Natural killer cell (primary cell): ENCODE data around the gene GAS1. TPM values are rescaled to one million over a fixed set of nuclear protein-coding genes. Genes with fewer than 3 reads are reported as not detected.

Experiments
- ATAC-seq, 3 donors: fragments of 150-1000 bp in 2 of 3; fragments of 200-7000 bp in 1 of 3; cut with Tn5 transposase; 1 replicate in 1 of 3; 2 replicates in 2 of 3; pipeline ENCODE4 v1.10.0; 2021; ENCODE audit warnings: mild to moderate bottlenecking in 2 of 3, moderate library complexity in 2 of 3
- DNase-seq, 2 donors: peaks; one replicate each; pipeline versions ENCODE4 v3.0.0 to v3.0.0-alpha.2; 2013 to 2021; ENCODE audit warnings: mixed read lengths in 1 of 2
- H3K27ac ChIP-seq: one replicate; pipeline ENCODE4 v1.5.1; 2013; ENCODE audit warnings: mild to moderate bottlenecking, low read length
- H3K27me3 ChIP-seq: one replicate; pipeline ENCODE4 v1.6.1; 2013; ENCODE audit warnings: low read length; ENCODE audit not compliant: control insufficient read depth, insufficient read depth
- H3K36me3 ChIP-seq: one replicate; pipeline ENCODE4 v1.6.1; 2013; ENCODE audit warnings: low read length; ENCODE audit not compliant: control insufficient read depth, insufficient read depth
- H3K4me1 ChIP-seq: one replicate; pipeline ENCODE4 v1.6.1; 2013; ENCODE audit warnings: low read length; ENCODE audit not compliant: control insufficient read depth, insufficient read depth
- H3K4me3 ChIP-seq: one replicate; pipeline ENCODE4 v1.5.1; 2013; ENCODE audit warnings: low read length
- H3K9me3 ChIP-seq: one replicate; pipeline ENCODE4 v1.6.1; 2013; ENCODE audit warnings: low read length; ENCODE audit not compliant: control insufficient read depth, insufficient read depth
- H3K27ac Mint-ChIP-seq, 2 donors: one replicate each; pipeline ENCODE4 v1.8.0; 2022; ENCODE audit warnings: mild to moderate bottlenecking in 2 of 2, mixed read lengths in 2 of 2, moderate library complexity in 1 of 2
- H3K27me3 Mint-ChIP-seq, 2 donors: one replicate each; pipeline ENCODE4 v1.8.0; 2022; ENCODE audit warnings: low read depth in 2 of 2, mixed read lengths in 2 of 2
- H3K36me3 Mint-ChIP-seq: one replicate; pipeline ENCODE4 v1.8.0; 2022; ENCODE audit warnings: mixed read lengths
- H3K4me1 Mint-ChIP-seq, 2 donors: one replicate each; pipeline ENCODE4 v1.8.0; 2022; ENCODE audit warnings: mixed read lengths in 2 of 2
- H3K4me3 Mint-ChIP-seq: one replicate; pipeline ENCODE4 v1.8.0; 2022; ENCODE audit warnings: mild to moderate bottlenecking, moderate library complexity, mixed read lengths
- H3K9me3 Mint-ChIP-seq, 2 donors: one replicate each; pipeline ENCODE4 v1.8.0; 2022; ENCODE audit warnings: mixed read lengths in 2 of 2
- WGBS: methylation state at CpG from one replicate; pipeline ENCODE4 v1.1.7; 2013; ENCODE audit warnings: missing lambda C conversion rate; ENCODE audit not compliant: insufficient coverage; 5-methylcytosine and 5-hydroxymethylcytosine counted together
- intact Hi-C: fragments of 100-400 bp; cut with micrococcal nuclease; formaldehyde crosslinking; loops from one replicate; pipeline ENCODE4 v1.14.2; 2022
- total RNA-seq, 4 donors: library from RNA; stranded (reverse); fragments of 120-200 nt in 1 of 4; gene quantifications; one replicate each; pipeline versions ENCODE4 v1.2.3 to v1.2.4, GENCODE V29; 2013 to 2022
- TF ChIP-seq, protein P1 (sequence below): fragments of 200-600 bp; IDR thresholded peaks from one replicate; pipeline ENCODE4 v1.8.0; 2022; ENCODE audit warnings: antibody characterized with exemption

The GAS1 gene
- total RNA-seq, 3 donors from 2014 or later (not counting 1 experiment from before 2014, with no cell fraction given) = 1.0 to 3.1 (median 2.8) TPM

DNA sequence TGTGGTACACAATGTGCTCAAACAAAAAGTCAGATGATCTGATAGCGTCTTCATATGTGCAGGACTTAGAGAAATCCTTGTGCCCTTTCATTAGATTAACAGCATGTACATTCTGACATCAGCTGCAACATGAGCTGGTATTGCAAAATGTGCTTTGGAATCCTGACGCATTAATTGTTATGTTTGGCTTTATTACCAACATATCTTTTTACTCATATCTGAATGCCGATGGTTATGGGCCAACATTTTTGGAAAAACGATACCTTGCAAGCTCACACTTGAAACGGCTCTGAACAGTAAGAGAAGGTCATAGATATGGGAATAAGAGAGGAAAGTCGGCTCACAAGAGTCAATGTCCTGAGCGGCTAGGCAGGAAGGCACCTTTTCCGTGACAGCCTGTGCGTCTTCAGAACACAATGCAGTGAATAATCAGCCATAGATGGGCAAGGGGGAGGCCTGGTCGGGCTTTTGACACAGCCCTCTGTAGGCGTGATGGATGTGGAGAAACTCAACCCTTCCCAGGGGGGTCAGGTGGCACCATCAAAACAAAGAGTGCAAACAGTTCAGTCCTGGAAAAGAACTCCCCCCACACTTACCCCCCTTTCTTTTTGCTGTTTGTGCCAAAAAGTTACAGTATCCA lies 36.4 kb upstream of the GAS1 start:
- no peaks in the 10 kb centered on the region for H3K36me3 ChIP-seq
- Mint-ChIP-seq H3K9me3 (no peaks in the 10 kb centered on the region), H3K27ac (no peak overlapping the region), H3K4me3 (no peak overlapping the region), H3K36me3 (no peaks in the 10 kb centered on the region), H3K4me1 (no peaks in the 10 kb centered on the region), H3K27me3 (peaks cover 5 to 67% of the 10 kb centered on the region in 2 donors)
- H3K4me3 ChIP-seq = no peak overlapping the region
- no peaks in the 10 kb centered on the region for H3K4me1 ChIP-seq
- H3K27me3 ChIP-seq = no peaks in the 10 kb centered on the region
- 87% methylated on average over 11 of the region's 11 CpGs for WGBS
- TF ChIP-seq, protein P1, sequence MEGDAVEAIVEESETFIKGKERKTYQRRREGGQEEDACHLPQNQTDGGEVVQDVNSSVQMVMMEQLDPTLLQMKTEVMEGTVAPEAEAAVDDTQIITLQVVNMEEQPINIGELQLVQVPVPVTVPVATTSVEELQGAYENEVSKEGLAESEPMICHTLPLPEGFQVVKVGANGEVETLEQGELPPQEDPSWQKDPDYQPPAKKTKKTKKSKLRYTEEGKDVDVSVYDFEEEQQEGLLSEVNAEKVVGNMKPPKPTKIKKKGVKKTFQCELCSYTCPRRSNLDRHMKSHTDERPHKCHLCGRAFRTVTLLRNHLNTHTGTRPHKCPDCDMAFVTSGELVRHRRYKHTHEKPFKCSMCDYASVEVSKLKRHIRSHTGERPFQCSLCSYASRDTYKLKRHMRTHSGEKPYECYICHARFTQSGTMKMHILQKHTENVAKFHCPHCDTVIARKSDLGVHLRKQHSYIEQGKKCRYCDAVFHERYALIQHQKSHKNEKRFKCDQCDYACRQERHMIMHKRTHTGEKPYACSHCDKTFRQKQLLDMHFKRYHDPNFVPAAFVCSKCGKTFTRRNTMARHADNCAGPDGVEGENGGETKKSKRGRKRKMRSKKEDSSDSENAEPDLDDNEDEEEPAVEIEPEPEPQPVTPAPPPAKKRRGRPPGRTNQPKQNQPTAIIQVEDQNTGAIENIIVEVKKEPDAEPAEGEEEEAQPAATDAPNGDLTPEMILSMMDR = no peak
- no peak for DNase-seq
- no peak for ATAC-seq
- intact Hi-C loops = no loop called here
- H3K27ac ChIP-seq = no peak overlapping the region
- no peaks in the 10 kb centered on the region for H3K9me3 ChIP-seq

DNA sequence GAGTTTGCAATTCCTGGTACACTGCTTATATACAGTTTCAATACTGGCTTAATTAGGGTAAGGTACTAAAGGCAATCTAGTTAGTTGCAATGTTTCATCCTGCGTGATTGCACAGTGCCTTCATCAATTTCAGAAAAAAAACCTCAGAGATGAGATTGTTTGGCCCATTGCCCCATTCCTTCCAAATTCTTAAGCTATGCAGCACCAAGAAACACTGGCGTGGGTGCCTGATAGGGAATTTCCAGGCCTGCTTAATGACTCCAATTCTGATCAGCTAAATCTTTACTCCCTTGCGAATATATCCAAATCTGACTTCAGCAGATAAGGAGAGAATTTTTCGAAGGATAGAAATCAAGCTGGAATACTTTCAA lies 35.9 kb upstream of the GAS1 start:
- TF ChIP-seq, protein P1 = no peak
- no peaks in the 10 kb centered on the region for H3K9me3 ChIP-seq
- H3K4me3 ChIP-seq = no peak overlapping the region
- no peaks in the 10 kb centered on the region for H3K36me3 ChIP-seq
- 92% methylated on average over 4 of the region's 4 CpGs for WGBS
- H3K4me3 Mint-ChIP-seq = no peak overlapping the region
- H3K4me1 ChIP-seq = no peaks in the 10 kb centered on the region
- peaks cover 5 to 71% of the 10 kb centered on the region in 2 donors for H3K27me3 Mint-ChIP-seq
- DNase-seq (no peak), ATAC-seq (no peak)
- no peak overlapping the region for H3K27ac Mint-ChIP-seq
- intact Hi-C loops = no loop called here
- no peaks in the 10 kb centered on the region for H3K4me1 Mint-ChIP-seq
- no peak overlapping the region for H3K27ac ChIP-seq
- H3K36me3 Mint-ChIP-seq = no peaks in the 10 kb centered on the region
- H3K9me3 Mint-ChIP-seq = no peaks in the 10 kb centered on the region
- H3K27me3 ChIP-seq = no peaks in the 10 kb centered on the region

DNA sequence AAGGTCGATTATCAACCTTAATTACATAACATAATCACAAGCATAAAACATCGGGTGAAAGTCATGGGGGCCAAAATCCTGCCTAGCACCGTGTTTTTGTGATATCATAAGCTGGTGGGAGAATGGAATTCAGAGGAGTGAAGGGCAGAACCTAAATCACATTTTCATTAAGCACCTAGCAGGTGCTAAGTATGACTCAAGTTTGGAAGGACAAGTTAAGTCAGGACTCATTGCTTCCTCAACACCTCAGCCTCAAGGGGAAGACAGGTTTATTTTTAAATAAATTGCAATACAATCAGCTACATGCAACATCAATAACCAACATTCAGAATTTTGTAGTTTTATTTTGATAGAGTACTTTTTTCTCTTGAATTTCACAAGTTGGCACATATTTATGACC lies 33.5 kb upstream of the GAS1 start:
- 80% methylated on average over 2 of the region's 3 CpGs for WGBS
- Mint-ChIP-seq H3K9me3 (no peaks in the 10 kb centered on the region), H3K36me3 (no peaks in the 10 kb centered on the region), H3K4me1 (no peaks in the 10 kb centered on the region), H3K27me3 (peaks cover 9 to 57% of the 10 kb centered on the region in 2 donors), H3K4me3 (no peak overlapping the region), H3K27ac (no peak overlapping the region)
- H3K27ac ChIP-seq = no peak overlapping the region
- DNase-seq (no peak), ATAC-seq (no peak)
- H3K4me1 ChIP-seq = no peaks in the 10 kb centered on the region
- intact Hi-C loops = no loop called here
- H3K27me3 ChIP-seq = no peaks in the 10 kb centered on the region
- H3K4me3 ChIP-seq = no peak overlapping the region
- TF ChIP-seq, protein P1 = no peak
- H3K36me3 ChIP-seq = no peaks in the 10 kb centered on the region
- H3K9me3 ChIP-seq = no peaks in the 10 kb centered on the region

DNA sequence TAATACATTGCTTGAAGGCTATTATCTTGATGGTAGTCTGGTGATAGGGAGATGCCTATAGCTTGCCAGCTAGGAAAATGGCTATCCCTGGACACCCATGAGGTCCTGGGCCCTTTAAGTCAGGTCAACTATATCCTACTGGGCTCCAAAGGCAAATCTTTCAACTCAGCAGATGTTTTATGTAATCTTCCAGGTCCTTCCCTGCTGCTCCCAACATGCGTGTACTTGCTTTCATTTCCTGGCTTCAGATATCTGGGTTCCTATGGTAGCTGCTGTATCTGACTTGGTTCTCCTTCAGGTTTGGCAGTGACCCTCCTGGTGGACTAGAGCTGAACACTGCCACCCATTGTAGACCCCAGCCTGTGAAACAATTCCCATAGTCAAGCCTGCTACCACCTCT lies 32.4 kb upstream of the GAS1 start:
- TF ChIP-seq, protein P1 = no peak
- DNase-seq (no peak), ATAC-seq (no peak)
- no peak overlapping the region for H3K27ac Mint-ChIP-seq
- H3K4me1 ChIP-seq = no peaks in the 10 kb centered on the region
- no peaks in the 10 kb centered on the region for H3K4me1 Mint-ChIP-seq
- peaks cover 6 to 61% of the 10 kb centered on the region in 2 donors for H3K27me3 Mint-ChIP-seq
- H3K9me3 ChIP-seq = no peaks in the 10 kb centered on the region
- intact Hi-C loops = no loop called here
- H3K36me3 Mint-ChIP-seq = no peaks in the 10 kb centered on the region
- H3K9me3 Mint-ChIP-seq = no peaks in the 10 kb centered on the region
- H3K27me3 ChIP-seq = no peaks in the 10 kb centered on the region
- 96% methylated on average over 1 of the region's 1 CpG for WGBS
- H3K4me3 Mint-ChIP-seq = no peak overlapping the region
- H3K4me3 ChIP-seq = no peak overlapping the region
- H3K36me3 ChIP-seq = no peaks in the 10 kb centered on the region
- no peak overlapping the region for H3K27ac ChIP-seq
